Femur (tissue), 1 donor: ENCODE measurements around the gene ARHGEF10L.
A peak's percentile ranks its signal among the peaks of the same experiment; 100 is the strongest.

Experiments used
- DNase-seq: peaks from one replicate; pipeline ENCODE4 v3.0.0-alpha.2; 2017

The ARHGEF10L gene

GRCh38 chr1:17637055-17637454, 97.6 kb downstream of the ARHGEF10L start:
- DNase-seq: no peak

DNA sequence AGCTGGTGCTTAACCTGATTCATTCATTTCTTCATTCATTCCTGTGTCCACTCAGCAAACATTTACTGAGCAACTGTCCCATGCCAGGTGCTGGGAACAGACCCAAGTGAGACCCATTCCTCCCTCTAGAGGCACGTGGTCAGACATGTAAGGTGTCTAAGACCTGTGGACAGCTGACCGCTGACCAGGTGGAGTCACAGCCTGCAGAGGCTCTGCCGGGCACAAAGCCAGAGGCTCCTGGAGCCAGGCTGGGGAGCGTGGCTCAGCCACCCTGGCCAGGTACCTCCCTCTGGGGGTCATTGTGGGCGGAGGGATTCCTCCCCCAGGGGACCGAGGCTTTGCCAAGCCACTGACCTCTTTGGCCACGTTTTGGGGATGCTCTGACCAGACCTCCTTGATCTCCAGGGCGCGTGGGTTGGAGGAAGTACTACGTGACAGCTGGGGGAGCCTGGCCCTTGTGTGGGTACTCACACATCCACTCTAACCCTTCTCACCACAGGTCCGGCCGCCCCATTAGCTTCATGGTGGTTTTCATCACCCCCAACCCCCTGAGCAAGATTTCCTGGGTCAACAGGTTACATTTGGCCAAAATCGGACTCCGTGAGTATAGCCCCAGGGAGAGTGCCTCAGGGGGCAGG, 100.3 kb downstream of the ARHGEF10L start:
- DNase-seq: no peak

DNA sequence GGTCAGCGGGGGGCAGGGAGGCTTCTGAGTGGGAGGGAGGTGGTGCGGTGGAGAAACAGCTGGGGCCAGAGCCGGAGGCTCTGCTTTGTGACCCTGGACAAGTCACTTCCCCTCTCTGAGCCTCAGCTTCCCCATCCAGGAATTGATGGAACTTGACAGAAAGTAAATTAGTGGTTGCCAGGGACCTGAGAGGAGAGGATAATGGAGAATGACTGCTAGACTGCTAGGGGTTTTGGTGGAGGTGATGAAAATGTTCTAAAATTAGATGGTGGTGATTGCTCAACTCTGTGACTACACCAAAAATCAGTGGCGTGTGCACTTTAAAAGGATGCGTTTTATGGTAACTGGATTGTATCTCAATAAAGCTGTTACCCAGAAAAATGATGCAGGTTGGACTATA, 100.9 kb downstream of the ARHGEF10L start:
- DNase-seq: no peak

- DNase-seq: no peak
Measured at GRCh38 chr1:17640975-17641374, 101.5 kb downstream of the ARHGEF10L start.

DNA sequence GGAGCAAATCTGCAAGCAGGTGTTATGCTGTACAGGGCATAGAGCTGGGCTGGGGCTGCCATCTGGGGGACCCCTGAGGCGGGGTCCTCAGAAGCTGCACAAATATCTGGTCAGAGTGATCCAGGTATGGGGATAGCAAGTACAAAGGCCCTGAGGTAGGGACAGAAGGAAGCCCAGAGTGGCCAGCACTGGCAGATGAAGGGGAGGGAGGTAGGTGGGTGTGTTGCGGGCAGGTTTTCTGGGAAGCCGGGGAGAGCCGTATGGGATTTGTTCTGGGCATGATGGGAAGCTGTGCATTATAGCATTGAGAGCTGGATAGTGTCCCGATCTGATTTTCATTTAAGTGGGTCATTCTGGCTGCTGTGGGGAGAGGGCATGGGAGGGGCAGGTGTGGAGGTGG, 102.7 kb downstream of the ARHGEF10L start:
- DNase-seq: no peak

DNA sequence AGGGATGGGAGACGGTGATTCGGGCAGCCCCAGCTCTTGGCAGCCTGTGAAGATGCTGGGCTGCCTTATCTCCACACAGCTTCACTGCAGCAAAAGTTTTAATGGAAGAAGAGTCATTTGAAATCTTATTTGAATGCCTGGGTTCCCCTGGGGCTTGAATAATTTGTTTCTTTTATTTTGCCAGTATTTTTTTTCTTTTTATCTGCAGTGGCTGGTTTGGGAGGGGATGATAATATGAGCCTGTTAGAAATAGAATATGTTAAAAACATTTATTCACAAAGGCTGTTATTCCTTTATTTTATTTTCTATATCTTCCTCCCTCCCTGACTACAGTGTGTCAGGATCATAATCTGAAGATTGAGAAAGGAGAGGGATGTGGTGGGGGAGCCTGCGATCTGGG, 103.4 kb downstream of the ARHGEF10L start:
- DNase-seq: no peak

- DNase-seq: no peak
Measured at GRCh38 chr1:17643861-17644703, 104.6 kb downstream of the ARHGEF10L start.

DNA sequence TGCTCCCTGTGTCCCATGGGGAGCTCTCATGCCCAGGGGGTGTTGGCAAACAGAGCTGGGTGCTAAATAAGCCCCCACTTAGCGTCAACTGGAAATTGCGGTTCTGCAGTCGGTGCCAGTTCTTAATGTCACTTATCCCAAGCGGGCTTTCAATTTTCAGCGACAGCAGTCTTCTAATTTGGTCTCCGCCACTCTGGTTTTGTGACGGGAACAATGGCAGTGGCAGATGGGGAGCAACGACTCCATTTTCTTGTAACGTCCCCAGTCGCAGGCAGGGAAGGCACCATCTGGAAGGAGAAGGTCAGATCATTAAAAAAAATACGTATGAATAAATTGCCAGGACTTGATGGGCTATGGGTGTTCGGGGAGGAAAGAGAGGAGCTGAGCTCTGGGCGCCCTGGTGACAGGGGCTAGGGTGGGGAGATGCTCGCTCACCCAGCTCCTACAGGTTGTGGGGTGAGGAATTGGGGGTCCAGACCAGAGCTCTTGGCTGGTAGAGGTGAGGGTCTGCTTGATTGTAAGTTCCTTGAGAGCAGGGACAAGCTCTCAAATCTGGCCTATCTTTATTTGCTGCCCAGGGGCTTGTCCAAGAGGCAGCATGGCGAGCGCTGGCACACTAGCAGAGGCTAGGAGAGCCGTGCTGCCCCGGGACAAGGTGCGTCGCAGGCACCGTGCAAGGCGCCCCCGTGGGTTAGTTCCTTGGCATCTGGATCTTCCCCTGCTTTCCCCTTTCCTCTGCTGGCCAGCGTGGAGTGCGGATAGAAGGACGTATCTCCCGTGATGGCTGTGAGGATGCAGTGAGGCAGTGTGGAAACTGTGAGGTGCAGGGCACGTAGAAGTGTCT, 105.8 kb downstream of the ARHGEF10L start:
- DNase-seq: no peak

GRCh38 chr1:17646444-17647280, 107.2 kb downstream of the ARHGEF10L start:
- no peak for DNase-seq

- peak; percentile 33 for DNase-seq
Measured at GRCh38 chr1:17648457-17649145, 109.1 kb downstream of the ARHGEF10L start.

DNA sequence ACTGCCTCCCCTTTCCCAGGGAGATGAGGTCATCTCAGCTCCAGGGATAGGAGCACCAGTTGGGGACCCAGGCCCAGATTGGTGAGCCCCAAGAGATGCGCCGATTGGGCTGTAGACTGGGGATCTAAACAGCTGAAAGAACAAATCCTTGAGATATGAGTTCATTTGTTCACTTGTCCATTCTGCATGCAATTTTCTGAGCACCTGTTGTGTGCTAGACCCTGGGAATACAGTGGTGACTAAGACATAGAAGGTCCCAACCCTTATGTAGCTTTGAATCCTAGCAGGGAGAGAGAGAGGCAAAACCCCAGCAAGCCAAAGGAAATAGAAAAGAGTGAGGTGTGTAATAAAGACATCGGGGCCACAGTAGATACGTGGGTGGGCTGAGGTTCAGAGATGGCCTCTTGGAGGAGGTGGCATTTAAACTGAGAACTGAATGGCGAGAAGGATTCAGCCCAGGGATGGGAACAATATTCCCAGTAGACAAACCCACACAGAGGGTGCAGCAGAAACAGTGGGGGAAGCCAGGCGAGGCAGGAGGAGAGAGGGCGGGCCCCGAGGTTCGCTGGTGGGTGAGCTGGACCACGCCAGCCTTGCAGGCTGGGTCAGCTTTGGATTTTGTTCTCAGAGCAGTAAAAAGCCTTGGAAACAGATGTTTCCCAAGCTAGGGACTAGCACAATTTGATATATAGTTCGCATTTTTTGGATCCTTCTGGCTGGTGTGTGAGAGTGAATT, 110.0 kb downstream of the ARHGEF10L start:
- no peak for DNase-seq

DNA sequence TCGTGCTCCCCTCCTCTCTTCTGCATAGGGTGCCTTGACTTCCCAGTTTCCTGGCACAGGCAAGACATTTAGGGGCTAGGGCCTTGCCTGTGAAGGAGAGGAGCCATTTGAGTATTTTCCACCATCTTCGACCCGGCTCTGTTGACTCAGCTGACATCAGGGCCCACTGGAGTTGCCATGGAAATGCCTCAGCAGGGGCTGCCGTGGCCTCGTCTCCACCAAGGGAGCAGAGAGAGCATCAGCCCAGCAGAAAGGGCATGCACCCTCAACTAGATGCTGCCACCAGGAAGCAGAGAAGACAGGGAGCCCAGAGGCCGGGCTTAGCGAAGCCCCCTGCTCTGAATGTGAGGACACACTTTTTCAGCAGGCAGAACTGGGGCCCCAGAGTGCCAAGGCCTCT, 113.8 kb downstream of the ARHGEF10L start:
- no peak for DNase-seq

- peak; percentile 62 for DNase-seq
Measured at GRCh38 chr1:17653728-17654351, 114.3 kb downstream of the ARHGEF10L start.

DNA sequence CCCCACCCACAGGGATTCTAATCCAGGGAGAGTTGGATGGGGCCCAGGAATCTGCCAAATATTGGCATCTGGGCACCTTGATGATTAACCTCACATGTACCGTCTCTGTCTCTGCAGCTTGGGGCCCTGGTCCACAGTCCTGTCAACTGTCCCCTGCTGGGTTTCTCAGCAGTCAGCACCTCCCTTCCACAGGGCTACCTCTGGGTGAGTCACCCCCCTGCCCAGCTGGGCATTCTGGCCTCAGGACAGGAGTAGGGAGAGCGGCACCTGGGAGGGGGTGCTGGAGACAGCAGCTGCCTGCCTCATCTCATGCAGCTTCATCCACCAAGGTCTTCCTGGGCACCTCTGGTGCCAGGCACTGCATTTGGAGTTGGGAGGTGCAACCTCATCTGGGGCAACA, 115.0 kb downstream of the ARHGEF10L start:
- DNase-seq: no peak

GRCh38 chr1:17655169-17655568, 115.7 kb downstream of the ARHGEF10L start:
- DNase-seq: no peak

DNA sequence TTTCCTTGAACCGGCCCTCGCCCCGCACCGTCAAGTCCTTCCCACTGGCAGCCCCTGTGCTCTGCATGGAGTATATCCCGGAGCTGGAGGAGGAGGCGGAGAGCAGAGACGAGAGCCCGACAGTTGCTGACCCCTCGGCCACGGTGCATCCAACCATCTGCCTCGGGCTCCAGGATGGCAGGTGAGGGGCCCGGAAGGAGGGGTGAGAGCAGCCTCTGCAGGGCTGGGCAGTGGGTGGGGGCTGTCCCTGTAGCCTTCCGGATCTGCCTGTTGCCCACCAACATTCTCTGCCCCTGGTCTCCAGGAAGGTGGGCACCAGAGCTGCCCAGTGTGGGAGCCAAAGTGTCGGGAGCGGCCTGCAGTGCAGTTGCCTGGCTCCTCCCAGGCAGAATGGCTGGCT, 116.4 kb downstream of the ARHGEF10L start:
- DNase-seq: no peak

- DNase-seq: no peak
Measured at GRCh38 chr1:17657436-17657835, 117.9 kb downstream of the ARHGEF10L start.

DNA sequence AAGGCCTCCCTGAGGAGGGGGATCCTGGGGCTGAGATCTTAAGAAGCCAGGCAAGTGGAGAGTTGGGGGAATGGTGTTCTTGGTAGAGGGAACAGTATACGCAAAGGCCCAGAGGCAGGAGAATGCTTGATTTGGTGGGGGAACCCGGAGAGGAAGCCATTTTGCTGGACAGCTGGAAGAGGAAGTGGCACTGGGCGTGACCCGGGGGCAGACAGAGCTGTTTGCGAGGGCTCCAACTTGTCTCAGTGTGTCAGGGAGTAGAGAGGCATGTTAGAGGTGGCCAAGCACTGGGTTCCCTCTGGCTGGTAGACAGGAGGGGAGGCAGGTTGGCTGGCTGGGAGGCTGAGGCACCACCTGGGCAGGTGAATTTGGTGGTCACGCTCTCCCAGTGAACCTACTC, 119.3 kb downstream of the ARHGEF10L start:
- DNase-seq: no peak

DNA sequence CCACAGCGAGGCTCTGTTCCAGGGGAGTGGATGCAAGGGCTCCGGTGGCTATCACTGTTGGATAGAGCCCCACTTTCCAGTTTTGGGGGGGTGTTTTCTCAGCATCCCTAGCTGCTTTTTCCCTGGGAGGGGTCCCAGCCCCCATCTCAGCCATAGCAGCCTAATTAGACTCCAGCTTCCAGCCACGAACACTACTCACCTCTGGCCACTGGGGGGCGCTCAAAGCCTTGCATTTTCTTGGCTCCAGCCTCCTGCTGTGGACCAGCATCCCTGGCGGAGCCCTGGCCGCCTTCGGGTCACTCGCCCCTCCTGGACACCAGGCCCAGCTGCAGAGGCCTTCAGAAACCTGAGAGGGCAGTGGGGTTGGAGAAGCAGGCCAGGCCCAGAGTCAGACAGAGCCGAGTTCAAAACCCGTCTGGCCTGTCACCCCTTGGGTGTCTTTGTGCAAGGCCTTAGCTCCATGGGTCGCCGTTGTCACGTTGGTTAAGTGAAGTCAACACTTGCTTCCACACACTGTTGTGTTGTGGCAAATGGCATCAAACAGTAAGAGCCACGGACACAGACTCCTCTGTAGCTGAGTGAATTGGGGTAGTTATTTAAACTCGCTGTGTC, 122.2 kb downstream of the ARHGEF10L start:
- DNase-seq: peak; percentile 78

DNA sequence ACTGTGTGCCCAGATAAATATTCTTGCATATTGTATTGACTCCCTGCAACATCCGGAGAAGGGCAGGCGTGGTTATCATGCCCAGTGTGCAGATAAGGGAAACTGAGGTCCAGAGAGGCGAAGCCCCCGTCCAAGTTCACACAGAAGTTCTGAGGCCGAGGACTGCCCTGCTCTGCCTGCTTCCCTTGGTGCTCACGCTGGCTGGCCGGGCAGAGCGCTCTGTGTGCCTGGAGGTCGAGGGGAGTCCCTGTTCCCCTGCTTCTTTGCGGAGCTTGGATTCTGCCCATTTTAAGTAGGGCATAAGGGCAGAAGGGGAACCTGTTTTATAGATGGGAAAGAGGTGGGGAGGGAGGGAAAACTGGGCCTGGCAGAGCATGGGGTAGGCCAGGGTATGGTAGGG, 122.8 kb downstream of the ARHGEF10L start:
- no peak for DNase-seq
